K562 (cell line): Measurements from ENCODE around the gene NEU1. TPM values are rescaled to one million over a fixed set of nuclear protein-coding genes. Genes with fewer than 3 reads are reported as not detected.

Experiments
- CHCHD3 ChIP-seq: fragments of 250-450 bp; sonication (Bioruptor Pico); IDR thresholded peaks from 2 replicates; pipeline ENCODE4 v2.1.2; 2022; ENCODE audit warnings: mild to moderate bottlenecking
- CLOCK ChIP-seq: fragments of 250-450 bp; sonication (Bioruptor Pico); IDR thresholded peaks from 2 replicates; pipeline ENCODE4 v1.4.0; 2020; ENCODE audit warnings: mild to moderate bottlenecking, moderate library complexity, borderline replicate concordance
- CREB5 ChIP-seq: fragments of 250-450 bp; sonication (Bioruptor Pico); IDR thresholded peaks from 2 replicates; pipeline ENCODE4 v1.5.0; 2020; ENCODE audit warnings: mild to moderate bottlenecking
- DNMT1 ChIP-seq: fragments of 450-650 bp; IDR thresholded peaks from 2 replicates; pipeline ENCODE4 v1.6.1; 2016; ENCODE audit warnings: antibody characterized with exemption, mild to moderate bottlenecking
- MXD1 ChIP-seq: fragments of 250-450 bp; sonication (Bioruptor Pico); IDR thresholded peaks from 2 replicates; pipeline ENCODE4 v1.8.0; 2021; ENCODE audit warnings: borderline replicate concordance, mild to moderate bottlenecking, moderate library complexity; ENCODE audit not compliant: poor library complexity, severe bottlenecking
- NCOA2 ChIP-seq, 2 experiments: fragments of 450-650 bp; IDR thresholded peaks; 2 replicates each; pipeline ENCODE4 v1.6.1; 2018; ENCODE audit warnings: mild to moderate bottlenecking in 2 of 2, moderate library complexity in 1 of 2; ENCODE audit not compliant: partially characterized antibody in 2 of 2
- NFIC ChIP-seq: fragments of 450-650 bp; IDR thresholded peaks from 2 replicates; pipeline ENCODE4 v1.6.1; 2017; ENCODE audit warnings: mild to moderate bottlenecking, inconsistent platforms
- PTTG1 ChIP-seq: fragments of 450-650 bp; IDR thresholded peaks from 2 replicates; pipeline ENCODE4 v1.6.1; 2016; ENCODE audit warnings: low read depth, mild to moderate bottlenecking, missing genetic modification characterization, missing compliant biosample characterization
- RCOR1 ChIP-seq, 2 experiments: IDR thresholded peaks; 2 replicates each; pipeline ENCODE4 v1.6.1; 2012; ENCODE audit warnings: low read depth in 2 of 2, low read length in 2 of 2, borderline replicate concordance in 1 of 2, improper control_type of control experiment in 1 of 2
- SMARCA4 ChIP-seq: fragments of 450-650 bp; IDR thresholded peaks from 2 replicates; pipeline ENCODE4 v1.6.1; 2016
- STAT6 ChIP-seq: sonication (generic); formaldehyde crosslinking; IDR thresholded peaks from 2 replicates; pipeline ENCODE4 v1.8.1; 2023; ENCODE audit warnings: mild to moderate bottlenecking, missing genetic modification reagents
- UBTF ChIP-seq, 2 experiments: IDR thresholded peaks; 2 replicates each; pipeline ENCODE4 v1.6.1; 2012; ENCODE audit warnings: improper control_type of control experiment in 2 of 2, low read depth in 2 of 2, low read length in 2 of 2, borderline replicate concordance in 1 of 2
- ZBTB26 ChIP-seq: fragments of 450-650 bp; formaldehyde crosslinking; IDR thresholded peaks from 2 replicates; pipeline ENCODE4 v1.4.0; 2022; ENCODE audit warnings: missing genetic modification characterization
- polyA plus RNA-seq, 8 experiments: library from polyadenylated mRNA; depleted of rRNA in 4 of 8; stranded (reverse) in 5 of 8; unstranded in 3 of 8; fragments of >200 nt; fragmentation: Nextera tagmentation in 2 of 8; fragmentation: Illumina TruSeq in 1 of 8; extraction: Ambion mirVana in 2 of 8; extraction: Trizol in 1 of 8; gene quantifications; 2 replicates each; pipeline versions ENCODE4 v1.2.1 to v1.2.3, GENCODE V29; 2011 to 2014; ENCODE audit warnings: inconsistent platforms in 1 of 8, missing spikeins in 1 of 8
- total RNA-seq, 7 experiments: library from RNA; depleted of rRNA in 6 of 7; stranded (reverse); fragments of >200 nt in 6 of 7; fragmentation: Illumina TruSeq in 2 of 7; extraction: Trizol in 2 of 7; gene quantifications; 2 replicates each; pipeline versions ENCODE4 v1.2.1 to v1.2.3, GENCODE V29; 2011 to 2021; ENCODE audit warnings: low replicate concordance in 1 of 7

Gene NEU1
- total and polyA plus RNA-seq, 9 of the 15 experiments (the other 6 are each of a cell fraction or from before 2014, with no cell fraction given): 14.8 to 67.8 (median 51.0) TPM

- TF ChIP-seq PTTG1 (tag) (no peak), NFIC (no peak), SMARCA4 (peak; percentile 59; the same call in 1 of the 2 replicates), CHCHD3 (CRISPR knock-in tag) (no peak), DNMT1 (no peak), ZBTB26 (peak; percentile 87), RCOR1 (IDR thresholded peaks at IDR 0.05; ENCODE audit: borderline replicate concordance in 1 of 2, low read depth in 2 of 2, low read length in 2 of 2) (peak; percentile 5 to 82; a peak in 1 of 4 replicates), NCOA2 (IDR thresholded peaks at IDR 0.05; ENCODE audit: partially characterized antibody in 2 of 2) (no peak), MXD1 (CRISPR knock-in tag) (no peak), CLOCK (CRISPR knock-in tag) (no peak), UBTF (IDR thresholded peaks at IDR 0.05; ENCODE audit: borderline replicate concordance in 1 of 2, low read depth in 2 of 2, low read length in 2 of 2) (no peak), STAT6 (CRISPR knock-in tag) (no peak), CREB5 (no peak)
Measured at GRCh38 chr6:31814677-31815024, 48.0 kb downstream of the NEU1 start (continued).
